WERI-Rb-1 (cell line): Measurements from ENCODE around the gene TRANK1.

Experiments used
- DNase-seq: peaks from one replicate; pipeline ENCODE4 v3.0.0-alpha.2; 2020
- H3K27ac ChIP-seq: fragments of 250-450 bp; sonication (Bioruptor Pico); 2 replicates; pipeline ENCODE4 v1.5.1; 2020; ENCODE audit warnings: mild to moderate bottlenecking, moderate library complexity
- H3K27me3 ChIP-seq: fragments of 250-450 bp; sonication (Bioruptor Pico); 2 replicates; pipeline ENCODE4 v1.5.1; 2021; ENCODE audit warnings: mild to moderate bottlenecking, low read depth, moderate library complexity; ENCODE audit not compliant: insufficient read depth, severe bottlenecking
- H3K36me3 ChIP-seq: fragments of 250-450 bp; sonication (Bioruptor Pico); 2 replicates; pipeline ENCODE4 v1.5.1; 2020; ENCODE audit warnings: mild to moderate bottlenecking, moderate library complexity
- H3K4me3 ChIP-seq: 2 replicates; pipeline ENCODE4 v1.5.1; 2011; ENCODE audit warnings: low read depth, mild to moderate bottlenecking, control low read depth, low read length
- H3K9me3 ChIP-seq: fragments of 250-450 bp; sonication (Bioruptor Pico); 2 replicates; pipeline ENCODE4 v1.5.1; 2021; ENCODE audit warnings: mild to moderate bottlenecking, moderate library complexity; ENCODE audit not compliant: severe bottlenecking
- CTCF ChIP-seq: IDR thresholded peaks from 2 replicates; pipeline ENCODE4 v1.5.1; 2011; ENCODE audit warnings: low read depth, mild to moderate bottlenecking, control low read depth, inconsistent platforms, low read length

Gene TRANK1

GRCh38 chr3:36919439-36920160 is 25.3 kb downstream of the TRANK1 start:
- no peak overlapping the region for H3K27ac ChIP-seq
- H3K27me3 ChIP-seq: no peaks in the 10 kb centered on the region
- no peak for DNase-seq
- no peaks in the 10 kb centered on the region for H3K36me3 ChIP-seq
- H3K9me3 ChIP-seq: peaks cover 5% of the 10 kb centered on the region
- TF ChIP-seq CTCF: no peak
- H3K4me3 ChIP-seq: no peak overlapping the region

GRCh38 chr3:36918050-36918449 is 26.8 kb downstream of the TRANK1 start:
- no peaks in the 10 kb centered on the region for H3K36me3 ChIP-seq
- H3K27ac ChIP-seq: no peak overlapping the region
- H3K27me3 ChIP-seq: no peaks in the 10 kb centered on the region
- H3K9me3 ChIP-seq: peaks cover 5% of the 10 kb centered on the region
- H3K4me3 ChIP-seq: no peak overlapping the region
- no peak for DNase-seq
- no peak for TF ChIP-seq CTCF

- TF ChIP-seq CTCF: no peak
- no peak overlapping the region for H3K4me3 ChIP-seq
- no peaks in the 10 kb centered on the region for H3K9me3 ChIP-seq
- H3K36me3 ChIP-seq: no peaks in the 10 kb centered on the region
- no peak for DNase-seq
- no peaks in the 10 kb centered on the region for H3K27me3 ChIP-seq
- no peak overlapping the region for H3K27ac ChIP-seq
Measured at GRCh38 chr3:36911990-36912804, 32.7 kb downstream of the TRANK1 start.

- no peak for DNase-seq
- Histone ChIP-seq H3K27ac (no peak overlapping the region), H3K36me3 (no peaks in the 10 kb centered on the region), H3K4me3 (no peak overlapping the region), H3K9me3 (no peaks in the 10 kb centered on the region), H3K27me3 (no peaks in the 10 kb centered on the region)
- no peak for TF ChIP-seq CTCF
Measured at GRCh38 chr3:36909666-36910065, 35.2 kb downstream of the TRANK1 start.

- H3K4me3 ChIP-seq: no peak overlapping the region
- no peaks in the 10 kb centered on the region for H3K9me3 ChIP-seq
- H3K36me3 ChIP-seq: no peaks in the 10 kb centered on the region
- no peak overlapping the region for H3K27ac ChIP-seq
- no peak for TF ChIP-seq CTCF
- H3K27me3 ChIP-seq: no peaks in the 10 kb centered on the region
- DNase-seq: no peak
Measured at GRCh38 chr3:36909181-36909580, 35.7 kb downstream of the TRANK1 start.
